ENCODE data around the gene NMT2. TPM values are rescaled to one million over a fixed set of nuclear protein-coding genes. Genes with fewer than 3 reads are reported as not detected.

Gene NMT2
- polyA plus RNA-seq, 5 donors, result 27.2 to 41.1 (median 32.7) TPM

GRCh38 chr10:15182540-15183207 is 14.2 kb upstream of the NMT2 start:
- no peak for DNase-seq

- DNase-seq, result no peak
These were observed 13.2 kb upstream of the NMT2 start for GRCh38 chr10:15181576-15182156.

GRCh38 chr10:15180736-15181135 is 12.2 kb upstream of the NMT2 start:
- no peak for DNase-seq

GRCh38 chr10:15176269-15176668 is 7.8 kb upstream of the NMT2 start:
- DNase-seq, result no peak

- no peak for DNase-seq
These were observed 7.1 kb upstream of the NMT2 start for GRCh38 chr10:15175587-15175986.

- DNase-seq, result no peak
These were observed 3.9 kb upstream of the NMT2 start for GRCh38 chr10:15172306-15172840.

GRCh38 chr10:15169555-15170401 is 1.3 kb upstream of the NMT2 start:
- peak; percentile 14 to 26 for DNase-seq

- peak; percentile 92 to 93 for DNase-seq
These were observed 477 bp upstream of the NMT2 start for GRCh38 chr10:15168786-15169554.

- DNase-seq, result peak; percentile 53 to 55
These were observed 842 bp downstream of the NMT2 start for GRCh38 chr10:15167411-15168290.

- no peak for DNase-seq
These were observed 2.2 kb downstream of the NMT2 start for GRCh38 chr10:15166325-15166724.

GRCh38 chr10:15163253-15163828 is 5.2 kb downstream of the NMT2 start:
- no peak for DNase-seq

GRCh38 chr10:15158972-15159371 is 9.5 kb downstream of the NMT2 start:
- no peak for DNase-seq

GRCh38 chr10:15158448-15158847 is 10.0 kb downstream of the NMT2 start:
- DNase-seq, result no peak

- no peak for DNase-seq
These were observed 12.4 kb downstream of the NMT2 start for GRCh38 chr10:15155978-15156656.

- DNase-seq, result no peak
These were observed 15.9 kb downstream of the NMT2 start for GRCh38 chr10:15152556-15152955.

GRCh38 chr10:15150563-15150962 is 17.9 kb downstream of the NMT2 start:
- DNase-seq, result no peak

- no peak for DNase-seq
These were observed 19.3 kb downstream of the NMT2 start for GRCh38 chr10:15149042-15149771.

- no peak for DNase-seq
These were observed 20.7 kb downstream of the NMT2 start for GRCh38 chr10:15147594-15148392.
